NB4 (cell line): ENCODE measurements around the gene APOBEC3A.
"Not testable (repeated sequence)": the region's sequence is repeated elsewhere in the genome, so short reads cannot be mapped to it uniquely, and the experiment has no call there.

ENCODE experiments used
- CTCF ChIP-seq: IDR thresholded peaks from one replicate; pipeline ENCODE4 v1.5.1; 2012; ENCODE audit warnings: low read depth, low read length
- MAX ChIP-seq: IDR thresholded peaks from 2 replicates; pipeline ENCODE4 v1.6.1; 2011; ENCODE audit warnings: low read depth, low read length
- MYC ChIP-seq: IDR thresholded peaks from 2 replicates; pipeline ENCODE4 v1.6.1; 2011; ENCODE audit warnings: low read depth, low read length
- POLR2A ChIP-seq: IDR thresholded peaks from 2 replicates; pipeline ENCODE4 v1.6.1; 2011; ENCODE audit warnings: mild to moderate bottlenecking; ENCODE audit not compliant: insufficient read length; ENCODE audit errors: extremely low read depth

DNA sequence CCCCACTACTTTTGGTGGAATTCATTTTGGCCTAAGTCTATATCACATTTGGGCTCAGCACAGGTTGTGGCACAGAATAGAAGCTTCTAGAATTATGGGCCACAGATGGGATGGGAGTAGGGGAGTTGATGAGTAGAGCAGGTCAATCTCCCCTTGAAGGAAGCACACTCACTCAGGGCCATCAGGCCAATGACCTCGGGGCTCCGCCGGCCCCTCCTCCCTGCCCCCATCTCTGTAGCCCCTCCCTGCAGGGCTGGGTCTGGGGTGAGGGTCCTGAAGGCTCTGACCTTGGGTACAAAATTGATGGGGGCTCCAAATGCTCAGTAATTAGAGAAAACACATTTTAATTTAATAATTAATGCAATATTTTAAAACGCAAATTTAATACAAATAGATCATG lies 3.3 kb downstream of the APOBEC3A start:
- not testable (repeated sequence) for TF ChIP-seq CTCF, POLR2A, MAX, MYC
